Stimulated activated CD4-positive, alpha-beta T cell treated with anti-CD3 and anti-CD28 coated beads, Interleukin-4, amount 100 ng/mL, for 4 hours (primary cell): Measurements from ENCODE around the gene SNX6.
"Not testable (repeated sequence)": the region's sequence is repeated elsewhere in the genome, so short reads cannot be mapped to it uniquely, and the experiment has no call there.

Experiments
- DNase-seq, 2 experiments: peaks; one replicate each; pipeline ENCODE4 v3.0.0-alpha.2; 2020

Gene SNX6

GRCh38 chr14:34562037-34562775, 67.7 kb downstream of the SNX6 start:
- not testable (repeated sequence) for DNase-seq

- DNase-seq, result not testable (repeated sequence)
These were observed 73.5 kb downstream of the SNX6 start for GRCh38 chr14:34556498-34556829.

- not testable (repeated sequence) for DNase-seq
These were observed 74.1 kb downstream of the SNX6 start for GRCh38 chr14:34555583-34556497.

GRCh38 chr14:34554540-34555250, 75.3 kb downstream of the SNX6 start:
- no peak for DNase-seq

- not testable (repeated sequence) for DNase-seq
These were observed 80.5 kb downstream of the SNX6 start for GRCh38 chr14:34549276-34549966.

GRCh38 chr14:34548472-34548981, 81.4 kb downstream of the SNX6 start:
- DNase-seq, result no peak

- DNase-seq, result not testable (repeated sequence)
These were observed 82.8 kb downstream of the SNX6 start for GRCh38 chr14:34547136-34547520.

- DNase-seq, result not testable (repeated sequence)
These were observed 83.4 kb downstream of the SNX6 start for GRCh38 chr14:34546272-34547135.

GRCh38 chr14:34540181-34541059, 89.5 kb downstream of the SNX6 start:
- DNase-seq, result not testable (repeated sequence)

GRCh38 chr14:34539407-34540180, 90.4 kb downstream of the SNX6 start, which contains the start of gene EAPP:
TSS of gene EAPP (minus strand) at chr14:34539701. CDS start at chr14:34539628, 73 bp downstream.
- peak; percentile 90 to 92 for DNase-seq

GRCh38 chr14:34538871-34539406, 91.0 kb downstream of the SNX6 start:
- DNase-seq, result no peak

GRCh38 chr14:34538096-34538495, 91.9 kb downstream of the SNX6 start:
- not testable (repeated sequence) for DNase-seq

GRCh38 chr14:34537677-34538009, 92.3 kb downstream of the SNX6 start:
- DNase-seq, result no peak

- no peak for DNase-seq
These were observed 92.8 kb downstream of the SNX6 start for GRCh38 chr14:34536951-34537676.

- DNase-seq, result no peak
These were observed 102.4 kb downstream of the SNX6 start for GRCh38 chr14:34527591-34527990.

- DNase-seq, result not testable (repeated sequence)
These were observed 105.7 kb downstream of the SNX6 start for GRCh38 chr14:34524216-34524615.

- DNase-seq, result no peak
These were observed 107.5 kb downstream of the SNX6 start for GRCh38 chr14:34522496-34522895.

GRCh38 chr14:34521071-34521470, 108.9 kb downstream of the SNX6 start:
- DNase-seq, result not testable (repeated sequence)
